ENCODE results near the gene ASB13.

The ASB13 gene

DNA sequence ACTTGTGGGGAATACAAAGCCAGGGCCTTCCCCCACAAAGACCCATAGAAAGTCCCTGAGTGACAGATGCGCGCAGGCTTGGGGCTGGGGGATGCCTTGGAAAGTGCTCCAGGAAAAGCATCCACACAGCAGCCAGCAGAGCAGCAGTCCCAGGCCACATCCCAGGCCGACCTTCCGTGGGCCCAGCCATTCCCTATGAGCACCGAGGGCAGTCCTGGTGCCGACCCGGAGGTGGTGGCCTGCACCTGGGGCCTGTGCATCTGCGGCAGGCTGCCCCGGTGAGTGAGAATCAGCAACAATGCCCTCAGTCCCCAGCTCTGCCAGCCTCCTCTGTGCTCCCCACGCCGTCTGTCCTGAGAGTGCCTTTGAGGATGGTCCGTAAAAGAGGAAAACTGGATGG is 26.4 kb downstream of the ASB13 start:
- no peak for DNase-seq (ENCODE audit: low read depth, low spot score)
- CTCF ChIA-PET = interaction anchor here (4.5 to 27.7 kb wide), 2 partner anchors 10 to 200 kb away, joined by 39 to 1068 read pairs; no protein-coding TSS in a partner anchor
- H3K4me3 ChIP-seq (ENCODE audit: low read depth, low read length) = no peak overlapping the region
- POLR2A ChIA-PET = no interaction called here
- TF ChIP-seq, protein P1, sequence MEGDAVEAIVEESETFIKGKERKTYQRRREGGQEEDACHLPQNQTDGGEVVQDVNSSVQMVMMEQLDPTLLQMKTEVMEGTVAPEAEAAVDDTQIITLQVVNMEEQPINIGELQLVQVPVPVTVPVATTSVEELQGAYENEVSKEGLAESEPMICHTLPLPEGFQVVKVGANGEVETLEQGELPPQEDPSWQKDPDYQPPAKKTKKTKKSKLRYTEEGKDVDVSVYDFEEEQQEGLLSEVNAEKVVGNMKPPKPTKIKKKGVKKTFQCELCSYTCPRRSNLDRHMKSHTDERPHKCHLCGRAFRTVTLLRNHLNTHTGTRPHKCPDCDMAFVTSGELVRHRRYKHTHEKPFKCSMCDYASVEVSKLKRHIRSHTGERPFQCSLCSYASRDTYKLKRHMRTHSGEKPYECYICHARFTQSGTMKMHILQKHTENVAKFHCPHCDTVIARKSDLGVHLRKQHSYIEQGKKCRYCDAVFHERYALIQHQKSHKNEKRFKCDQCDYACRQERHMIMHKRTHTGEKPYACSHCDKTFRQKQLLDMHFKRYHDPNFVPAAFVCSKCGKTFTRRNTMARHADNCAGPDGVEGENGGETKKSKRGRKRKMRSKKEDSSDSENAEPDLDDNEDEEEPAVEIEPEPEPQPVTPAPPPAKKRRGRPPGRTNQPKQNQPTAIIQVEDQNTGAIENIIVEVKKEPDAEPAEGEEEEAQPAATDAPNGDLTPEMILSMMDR (IDR thresholded peaks at IDR 0.05; ENCODE audit: insufficient read depth, low read length, missing control alignments) = no peak

- CTCF ChIA-PET = interaction anchor here (27.7 kb wide), 1 partner anchor 199 kb away, joined by 1068 read pairs; no protein-coding TSS in a partner anchor
- TF ChIP-seq, protein P1 (IDR thresholded peaks at IDR 0.05; ENCODE audit: insufficient read depth, low read length, missing control alignments) = no peak
These were observed 27.3 kb downstream of the ASB13 start for GRCh38 chr10:5639066-5639465.

DNA sequence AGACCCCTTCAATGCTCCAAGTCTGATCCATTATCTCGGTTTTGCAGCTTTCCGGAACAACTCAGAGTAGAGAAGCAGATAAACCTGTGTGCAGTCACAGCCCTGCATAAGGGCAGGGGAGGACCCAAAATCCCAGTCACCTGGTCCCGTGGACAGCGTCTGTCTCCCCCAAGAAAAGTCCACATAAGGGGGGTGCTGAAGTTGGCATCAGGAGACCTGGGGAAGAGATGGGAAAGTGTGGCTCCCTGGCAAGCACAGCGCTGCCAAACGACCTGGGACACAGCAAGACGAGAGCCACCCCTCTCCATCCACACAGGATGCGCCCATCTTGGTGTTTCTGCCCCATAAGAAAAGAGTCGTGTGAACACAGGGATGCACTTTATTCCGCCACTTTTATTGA is 27.9 kb downstream of the ASB13 start:
- POLR2A ChIA-PET = no interaction called here
- H3K4me3 ChIP-seq (ENCODE audit: low read depth, low read length) = no peak overlapping the region
- CTCF ChIA-PET = interaction anchor here (27.7 kb wide), 1 partner anchor 199 kb away, joined by 1068 read pairs; no protein-coding TSS in a partner anchor
- TF ChIP-seq, protein P1 (IDR thresholded peaks at IDR 0.05; ENCODE audit: insufficient read depth, low read length, missing control alignments) = no peak
- DNase-seq (ENCODE audit: low read depth, low spot score) = no peak

More at GRCh38 chr10:5639066-5639465, 27.3 kb downstream of the ASB13 start:
- H3K4me3 ChIP-seq (ENCODE audit: low read depth, low read length) = no peak overlapping the region
- DNase-seq (ENCODE audit: low read depth, low spot score) = no peak
- POLR2A ChIA-PET = no interaction called here

DNA sequence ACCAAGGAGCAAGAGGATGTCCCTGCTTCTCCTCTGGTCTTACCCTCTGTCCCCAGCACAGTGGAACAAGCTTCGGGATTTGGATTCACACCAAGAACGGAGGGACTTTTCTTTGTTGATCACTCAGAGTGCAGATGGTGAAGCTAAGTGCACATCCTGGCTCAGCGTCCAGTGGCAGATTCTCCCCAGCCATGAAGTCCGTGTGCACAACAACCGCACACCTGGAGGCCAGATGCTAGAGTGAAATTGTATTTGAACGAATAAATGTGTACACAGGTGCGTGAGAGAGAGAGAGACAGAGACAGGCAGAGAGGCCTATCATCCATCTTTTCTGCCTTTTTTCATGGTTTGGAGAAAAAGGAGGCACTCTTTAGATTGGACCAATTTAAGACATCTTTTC is 31.5 kb downstream of the ASB13 start:
- TF ChIP-seq, protein P1 (IDR thresholded peaks at IDR 0.05; ENCODE audit: insufficient read depth, low read length, missing control alignments) = no peak
- ChIA-PET CTCF (interaction anchor here (1.4 to 27.7 kb wide), 3 partner anchors 9 to 195 kb away, joined by 4 to 1068 read pairs (median 83); no protein-coding TSS in a partner anchor), POLR2A (no interaction called here)
- H3K4me3 ChIP-seq (ENCODE audit: low read depth, low read length) = no peak overlapping the region
- no peak for DNase-seq (ENCODE audit: low read depth, low spot score)

DNA sequence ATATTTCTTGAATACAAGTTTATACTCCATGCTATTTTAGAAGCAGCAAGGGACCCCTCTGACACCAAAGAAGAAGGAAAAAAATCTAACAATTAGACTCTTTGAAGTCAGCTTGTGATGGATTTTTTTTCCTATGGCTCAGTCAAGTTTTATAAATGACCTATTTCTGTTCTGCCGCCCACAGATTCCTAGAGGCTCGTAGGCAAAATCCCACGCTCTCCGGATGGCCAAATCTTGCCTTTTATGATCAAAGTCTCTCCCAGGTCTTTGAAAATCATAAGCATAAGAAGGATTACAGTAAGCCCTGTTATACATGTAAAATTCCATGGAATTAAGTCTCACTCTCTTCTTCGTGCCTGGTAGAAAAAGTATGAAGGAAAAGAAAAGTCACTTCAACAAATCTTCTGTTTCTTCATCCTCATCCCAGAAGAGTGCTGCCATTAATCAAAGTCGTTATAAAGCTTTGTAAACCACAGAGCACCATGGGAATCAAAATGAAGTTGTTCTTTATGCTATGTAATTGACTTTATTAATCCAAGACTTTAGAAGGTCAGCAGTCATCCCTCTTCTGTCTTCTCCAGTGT is 33.1 kb downstream of the ASB13 start:
- TF ChIP-seq, protein P1 (IDR thresholded peaks at IDR 0.05; ENCODE audit: insufficient read depth, low read length, missing control alignments) = no peak
- POLR2A ChIA-PET = no interaction called here
- no peak overlapping the region for H3K4me3 ChIP-seq (ENCODE audit: low read depth, low read length)
- DNase-seq (ENCODE audit: low read depth, low spot score) = no peak
- CTCF ChIA-PET = interaction anchor here (1.1 to 27.7 kb wide), 5 partner anchors 10 to 241 kb away, joined by 3 to 1068 read pairs (median 4); no protein-coding TSS in a partner anchor

DNA sequence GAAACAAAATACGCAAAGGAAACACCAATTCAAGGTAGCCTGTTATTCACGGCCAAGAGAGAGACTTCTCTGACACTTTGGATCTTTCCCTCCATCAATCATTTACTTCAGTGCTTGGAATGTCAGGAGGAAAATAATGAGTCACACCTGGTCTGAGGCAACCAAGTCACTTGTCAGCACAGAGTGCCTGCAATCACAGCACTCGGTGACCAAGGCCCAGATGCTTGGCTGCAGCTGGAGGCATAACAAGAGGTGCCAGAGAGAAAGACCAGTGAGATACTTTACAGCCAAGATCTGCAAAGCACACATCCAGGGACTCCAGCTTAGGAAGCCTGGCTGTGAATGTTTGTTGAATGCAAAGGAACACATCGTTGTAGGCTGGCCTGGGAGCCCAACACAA is 33.9 kb downstream of the ASB13 start:
- ChIA-PET POLR2A (no interaction called here), CTCF (interaction anchor here (1.4 to 27.7 kb wide), 4 partner anchors 12 to 241 kb away, joined by 3 to 1068 read pairs (median 44); no protein-coding TSS in a partner anchor)
- no peak for DNase-seq (ENCODE audit: low read depth, low spot score)
- TF ChIP-seq, protein P1 (IDR thresholded peaks at IDR 0.05; ENCODE audit: insufficient read depth, low read length, missing control alignments) = no peak
- H3K4me3 ChIP-seq (ENCODE audit: low read depth, low read length) = no peak overlapping the region

All from AG04449 (cell line).